ENCODE results near the gene SLC35G4.

SLC35G4 gene

GRCh38 chr18:11655606-11655932 is 46.2 kb downstream of the SLC35G4 start:
- Histone ChIP-seq H3K4me2 (ENCODE audit: low read length) (peak overlapping the region; percentile 50), H2AFZ (ENCODE audit: low read depth, low read length) (0 out of 2 replicates have a peak overlapping the region, but pooled peaks have one; percentile 32)

GRCh38 chr18:11657152-11657551 is 47.8 kb downstream of the SLC35G4 start:
- Histone ChIP-seq H3K79me2 (ENCODE audit: low read length) (no peaks in the 10 kb centered on the region), H4K20me1 (ENCODE audit: insufficient read depth, low read length) (no peaks in the 10 kb centered on the region), H3K36me3 (replicated peaks; ENCODE audit: low read depth, low read length) (no peaks in the 10 kb centered on the region), H3K9me3 (ENCODE audit: insufficient read depth, low read length) (no peaks in the 10 kb centered on the region), H3K27me3 (ENCODE audit: low read depth, low read length) (peaks cover 20% of the 10 kb centered on the region; the same call in 1 of the 2 replicates), H3K4me3 (ENCODE audit: low read length) (no peak overlapping the region), H3K4me2 (ENCODE audit: low read length) (no peak overlapping the region), H3K9ac (ENCODE audit: low read length) (no peak overlapping the region), H2AFZ (ENCODE audit: low read depth, low read length) (no peak overlapping the region), H3K27ac (ENCODE audit: low read length) (no peak overlapping the region), H3K4me1 (ENCODE audit: low read length) (peaks cover 3% of the 10 kb centered on the region; the same call in 1 of the 2 replicates)
- TF ChIP-seq CTCF (IDR thresholded peaks at IDR 0.05; ENCODE audit: low read depth, low read length) (no peak), EZH2phosphoT487 (IDR thresholded peaks at IDR 0.05; ENCODE audit: low read depth) (no peak)

More at GRCh38 chr18:11655606-11655932, 46.2 kb downstream of the SLC35G4 start:
- TF ChIP-seq EZH2phosphoT487 (IDR thresholded peaks at IDR 0.05; ENCODE audit: low read depth) (no peak), CTCF (IDR thresholded peaks at IDR 0.05; ENCODE audit: low read depth, low read length) (no peak)
- H3K4me1 ChIP-seq (ENCODE audit: low read length), result peaks cover 3% of the 10 kb centered on the region; the same call in 1 of the 2 replicates
- H3K9me3 ChIP-seq (ENCODE audit: insufficient read depth, low read length), result no peaks in the 10 kb centered on the region
- no peak overlapping the region for H3K4me3 ChIP-seq (ENCODE audit: low read length)
- peaks cover 26% of the 10 kb centered on the region; the same call in 1 of the 2 replicates for H3K27me3 ChIP-seq (ENCODE audit: low read depth, low read length)
- H3K79me2 ChIP-seq (ENCODE audit: low read length), result no peaks in the 10 kb centered on the region
- no peaks in the 10 kb centered on the region for H4K20me1 ChIP-seq (ENCODE audit: insufficient read depth, low read length)
- H3K9ac ChIP-seq (ENCODE audit: low read length), result no peak overlapping the region
- no peaks in the 10 kb centered on the region for H3K36me3 ChIP-seq (replicated peaks; ENCODE audit: low read depth, low read length)
- no peak overlapping the region for H3K27ac ChIP-seq (ENCODE audit: low read length)

GRCh38 chr18:11657554-11657953 is 48.2 kb downstream of the SLC35G4 start:
- Histone ChIP-seq H3K27ac (ENCODE audit: low read length) (no peak overlapping the region), H2AFZ (ENCODE audit: low read depth, low read length) (no peak overlapping the region), H3K27me3 (ENCODE audit: low read depth, low read length) (peaks cover 24% of the 10 kb centered on the region; the same call in 1 of the 2 replicates), H3K36me3 (replicated peaks; ENCODE audit: low read depth, low read length) (no peaks in the 10 kb centered on the region), H3K79me2 (ENCODE audit: low read length) (no peaks in the 10 kb centered on the region), H3K4me1 (ENCODE audit: low read length) (peaks cover 3% of the 10 kb centered on the region; the same call in 1 of the 2 replicates), H3K4me3 (ENCODE audit: low read length) (no peak overlapping the region), H3K9me3 (ENCODE audit: insufficient read depth, low read length) (no peaks in the 10 kb centered on the region), H4K20me1 (ENCODE audit: insufficient read depth, low read length) (no peaks in the 10 kb centered on the region), H3K4me2 (ENCODE audit: low read length) (no peak overlapping the region), H3K9ac (ENCODE audit: low read length) (no peak overlapping the region)
- TF ChIP-seq CTCF (IDR thresholded peaks at IDR 0.05; ENCODE audit: low read depth, low read length) (no peak), EZH2phosphoT487 (IDR thresholded peaks at IDR 0.05; ENCODE audit: low read depth) (no peak)

GRCh38 chr18:11658019-11658418 is 48.6 kb downstream of the SLC35G4 start:
- Histone ChIP-seq H3K36me3 (replicated peaks; ENCODE audit: low read depth, low read length) (no peaks in the 10 kb centered on the region), H3K4me2 (ENCODE audit: low read length) (no peak overlapping the region), H4K20me1 (ENCODE audit: insufficient read depth, low read length) (no peaks in the 10 kb centered on the region), H3K4me1 (ENCODE audit: low read length) (peaks cover 4% of the 10 kb centered on the region), H3K9ac (ENCODE audit: low read length) (no peak overlapping the region), H3K79me2 (ENCODE audit: low read length) (no peaks in the 10 kb centered on the region), H3K27ac (ENCODE audit: low read length) (no peak overlapping the region), H3K9me3 (ENCODE audit: insufficient read depth, low read length) (no peaks in the 10 kb centered on the region), H2AFZ (ENCODE audit: low read depth, low read length) (no peak overlapping the region), H3K27me3 (ENCODE audit: low read depth, low read length) (peaks cover 27% of the 10 kb centered on the region; the same call in 1 of the 2 replicates), H3K4me3 (ENCODE audit: low read length) (no peak overlapping the region)
- no peak for TF ChIP-seq EZH2phosphoT487 (IDR thresholded peaks at IDR 0.05; ENCODE audit: low read depth)
- TF ChIP-seq CTCF (IDR thresholded peaks at IDR 0.05; ENCODE audit: low read depth, low read length), result no peak
